SJSA1 (cell line): ENCODE measurements around the gene PDCD2L. TPM values are rescaled to one million over a fixed set of nuclear protein-coding genes. Genes with fewer than 3 reads are reported as not detected.
"Not testable (repeated sequence)": the region's sequence is repeated elsewhere in the genome, so short reads cannot be mapped to it uniquely, and the experiment has no call there.

Source experiments
- DNase-seq, 2 experiments: peaks; one replicate each; pipeline ENCODE4 v3.0.0-alpha.2; 2015 to 2020; ENCODE audit warnings: low spot score in 2 of 2, low read depth in 1 of 2
- H3K27ac ChIP-seq: fragments of 250-450 bp; sonication (Bioruptor Pico); 2 replicates; pipeline ENCODE4 v1.5.1; 2020; ENCODE audit warnings: mild to moderate bottlenecking, moderate library complexity
- H3K27me3 ChIP-seq: fragments of 250-450 bp; sonication (Bioruptor Pico); replicated peaks from 2 replicates; pipeline ENCODE4 v1.5.1; 2020; ENCODE audit warnings: mild to moderate bottlenecking, moderate library complexity
- H3K36me3 ChIP-seq: fragments of 250-450 bp; sonication (Bioruptor Pico); 2 replicates; pipeline ENCODE4 v1.5.1; 2020; ENCODE audit warnings: mild to moderate bottlenecking
- H3K4me1 ChIP-seq: fragments of 250-450 bp; sonication (Bioruptor Pico); replicated peaks from 2 replicates; pipeline ENCODE4 v1.6.1; 2021; ENCODE audit warnings: mild to moderate bottlenecking
- H3K4me3 ChIP-seq: fragments of 250-450 bp; sonication (Bioruptor Pico); 2 replicates; pipeline ENCODE4 v1.5.1; 2020; ENCODE audit warnings: mild to moderate bottlenecking
- H3K9me3 ChIP-seq: fragments of 250-450 bp; sonication (Bioruptor Pico); replicated peaks from 2 replicates; pipeline ENCODE4 v1.5.1; 2020; ENCODE audit warnings: mild to moderate bottlenecking
- total RNA-seq: library from RNA; depleted of rRNA; stranded (reverse); fragments of >200 nt; shearing (Covaris generic); gene quantifications from 2 replicates; pipeline ENCODE4 v1.2.3, GENCODE V29; 2014

Gene PDCD2L
- total RNA-seq, 1 experiment from 2014 or later: 19.9 TPM

DNA sequence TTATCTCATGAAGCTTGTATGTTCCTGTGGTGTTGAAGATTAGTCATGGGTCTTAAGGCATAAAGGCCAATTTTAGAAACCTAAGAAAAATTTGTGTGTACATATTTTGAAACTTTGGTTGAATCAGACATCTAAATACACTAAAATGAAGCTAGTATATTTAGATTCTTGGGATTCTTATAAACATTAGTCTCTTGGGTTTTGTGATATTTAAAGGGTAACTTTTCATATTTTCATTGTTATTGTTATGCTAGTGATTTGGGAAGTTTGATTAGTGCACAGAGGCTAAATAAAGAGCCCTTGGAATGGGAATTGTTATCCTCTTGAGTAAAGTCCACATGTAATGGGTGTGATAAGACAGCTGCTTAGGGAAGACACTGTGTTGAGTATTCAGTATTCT, 48.5 kb downstream of the PDCD2L start:
- no peak overlapping the region for H3K27ac ChIP-seq
- no peak for DNase-seq

DNA sequence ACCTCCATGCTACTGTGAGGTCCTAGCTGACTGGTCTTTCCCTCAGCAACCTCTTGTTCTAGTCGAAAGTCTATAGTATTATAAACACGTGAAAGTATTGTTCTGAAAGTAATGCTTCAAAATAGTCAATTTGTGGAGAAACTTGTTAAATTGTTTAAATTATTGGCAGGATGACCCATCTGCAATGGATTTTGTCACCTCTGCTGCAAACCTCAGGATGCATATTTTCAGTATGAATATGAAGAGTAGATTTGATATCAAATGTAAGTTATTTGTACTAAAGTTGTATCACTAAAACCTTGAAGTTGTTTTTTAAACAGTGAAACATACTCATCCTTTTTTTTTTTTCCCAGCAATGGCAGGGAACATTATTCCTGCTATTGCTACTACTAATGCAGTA, 49.9 kb downstream of the PDCD2L start:
- Histone ChIP-seq H3K27me3 (no peaks in the 10 kb centered on the region), H3K9me3 (no peaks in the 10 kb centered on the region), H3K4me3 (no peak overlapping the region), H3K4me1 (peaks cover 7% of the 10 kb centered on the region; the same call in 1 of the 2 replicates), H3K36me3 (peaks cover 87% of the 10 kb centered on the region), H3K27ac (no peak overlapping the region)
- DNase-seq: no peak

More for the DNA sequence above, 48.5 kb downstream of the PDCD2L start:
- Histone ChIP-seq H3K4me3 (no peak overlapping the region), H3K27me3 (no peaks in the 10 kb centered on the region), H3K9me3 (no peaks in the 10 kb centered on the region), H3K4me1 (peaks cover 7% of the 10 kb centered on the region; the same call in 1 of the 2 replicates), H3K36me3 (peaks cover 87% of the 10 kb centered on the region)

DNA sequence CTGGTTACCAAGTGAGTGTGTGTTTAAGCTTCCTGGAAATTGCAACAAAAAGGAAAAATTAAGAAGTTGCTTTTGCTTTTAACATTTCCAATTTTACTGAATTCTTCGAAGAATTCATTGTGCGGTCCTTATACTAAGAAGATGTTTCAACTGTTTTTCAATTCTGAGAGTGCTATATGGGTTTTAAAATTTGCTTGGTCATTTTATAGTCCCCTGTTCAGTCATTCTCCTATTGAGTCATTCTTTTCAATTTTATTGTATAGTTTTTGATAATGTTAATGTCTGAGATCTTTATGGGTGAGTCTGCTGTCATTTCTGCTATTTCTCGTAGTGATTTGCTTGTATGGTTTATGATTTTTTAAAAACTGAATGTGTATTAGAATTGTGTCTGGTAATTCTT, 50.5 kb downstream of the PDCD2L start:
- no peak overlapping the region for H3K4me3 ChIP-seq
- DNase-seq: no peak

GRCh38 chr19:34455783-34456480, 51.7 kb downstream of the PDCD2L start:
- H3K4me3 ChIP-seq, H3K27me3 ChIP-seq, H3K4me1 ChIP-seq, H3K9me3 ChIP-seq, DNase-seq, H3K27ac ChIP-seq: not testable (repeated sequence)
- peaks cover 89% of the 10 kb centered on the region for H3K36me3 ChIP-seq

More for the DNA sequence above, 50.5 kb downstream of the PDCD2L start:
- peaks cover 87% of the 10 kb centered on the region for H3K36me3 ChIP-seq
- H3K9me3 ChIP-seq: no peaks in the 10 kb centered on the region
- H3K4me1 ChIP-seq: peaks cover 7% of the 10 kb centered on the region; the same call in 1 of the 2 replicates
- no peaks in the 10 kb centered on the region for H3K27me3 ChIP-seq
- H3K27ac ChIP-seq: no peak overlapping the region

- H3K9me3 ChIP-seq: no peaks in the 10 kb centered on the region
- no peak overlapping the region for H3K4me3 ChIP-seq
- no peaks in the 10 kb centered on the region for H3K27me3 ChIP-seq
- peaks cover 9% of the 10 kb centered on the region; the same call in 1 of the 2 replicates for H3K4me1 ChIP-seq
- no peak for DNase-seq
- H3K27ac ChIP-seq: no peak overlapping the region
- H3K36me3 ChIP-seq: peaks cover 90% of the 10 kb centered on the region
These were observed 53.2 kb downstream of the PDCD2L start for GRCh38 chr19:34457446-34457845.

GRCh38 chr19:34458677-34459076, 54.5 kb downstream of the PDCD2L start:
- no peak overlapping the region for H3K27ac ChIP-seq

GRCh38 chr19:34459614-34460013, 55.4 kb downstream of the PDCD2L start:
- DNase-seq: no peak
- Histone ChIP-seq H3K4me3 (no peak overlapping the region), H3K27ac (no peak overlapping the region), H3K4me1 (0 out of 2 replicates have a peak, but pooled peaks cover 2% of the 10 kb centered on the region), H3K9me3 (no peaks in the 10 kb centered on the region), H3K36me3 (peaks cover 89% of the 10 kb centered on the region), H3K27me3 (no peaks in the 10 kb centered on the region)

More at GRCh38 chr19:34458677-34459076, 54.5 kb downstream of the PDCD2L start:
- Histone ChIP-seq H3K36me3 (peaks cover 90% of the 10 kb centered on the region), H3K27me3 (no peaks in the 10 kb centered on the region), H3K9me3 (no peaks in the 10 kb centered on the region), H3K4me3 (no peak overlapping the region), H3K4me1 (peaks cover 7% of the 10 kb centered on the region; the same call in 1 of the 2 replicates)
- DNase-seq: no peak

DNA sequence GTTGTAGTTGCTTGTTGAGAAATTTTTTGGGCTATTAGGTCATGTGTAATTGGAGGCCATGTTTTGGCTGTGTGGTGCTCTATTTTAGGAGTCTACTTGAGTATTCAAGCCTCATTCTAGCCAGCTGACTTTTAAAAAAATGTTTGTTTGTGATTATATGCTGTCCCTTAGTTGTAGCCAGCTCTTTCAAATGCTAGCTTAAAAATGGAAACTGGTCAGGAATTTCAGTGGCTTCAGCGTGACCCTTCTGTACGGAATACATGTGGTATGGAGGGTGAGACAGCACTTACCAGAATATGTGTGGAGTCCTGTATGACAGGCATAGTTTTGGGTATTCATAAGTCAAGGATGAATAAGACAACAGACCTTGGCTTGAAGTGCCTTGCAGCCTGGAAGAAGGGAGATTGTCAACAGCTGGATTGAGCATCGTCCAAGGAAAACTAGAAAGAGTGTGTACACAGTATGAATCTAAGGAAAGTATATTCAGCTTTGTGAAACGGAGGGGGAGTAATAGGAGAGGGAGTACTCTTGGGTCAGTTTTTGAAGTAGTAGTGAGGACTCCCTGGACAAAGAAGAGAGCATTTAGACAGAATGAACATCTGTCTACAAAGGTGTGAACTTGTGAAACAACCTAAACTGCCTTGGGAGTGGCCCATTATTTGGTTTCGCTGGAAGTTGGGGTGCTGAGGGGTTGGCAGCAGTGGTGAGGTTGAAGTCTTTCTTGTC, 57.3 kb downstream of the PDCD2L start:
- Histone ChIP-seq H3K36me3 (peaks cover 92% of the 10 kb centered on the region), H3K27ac (no peak overlapping the region), H3K9me3 (no peaks in the 10 kb centered on the region), H3K4me3 (no peak overlapping the region), H3K27me3 (no peaks in the 10 kb centered on the region), H3K4me1 (0 out of 2 replicates have a peak, but pooled peaks cover 2% of the 10 kb centered on the region)
- no peak for DNase-seq

GRCh38 chr19:34464785-34465184, 60.6 kb downstream of the PDCD2L start:
- H3K4me3 ChIP-seq, H3K27me3 ChIP-seq, DNase-seq, H3K4me1 ChIP-seq, H3K27ac ChIP-seq, H3K9me3 ChIP-seq: not testable (repeated sequence)
- peaks cover 95% of the 10 kb centered on the region for H3K36me3 ChIP-seq

DNA sequence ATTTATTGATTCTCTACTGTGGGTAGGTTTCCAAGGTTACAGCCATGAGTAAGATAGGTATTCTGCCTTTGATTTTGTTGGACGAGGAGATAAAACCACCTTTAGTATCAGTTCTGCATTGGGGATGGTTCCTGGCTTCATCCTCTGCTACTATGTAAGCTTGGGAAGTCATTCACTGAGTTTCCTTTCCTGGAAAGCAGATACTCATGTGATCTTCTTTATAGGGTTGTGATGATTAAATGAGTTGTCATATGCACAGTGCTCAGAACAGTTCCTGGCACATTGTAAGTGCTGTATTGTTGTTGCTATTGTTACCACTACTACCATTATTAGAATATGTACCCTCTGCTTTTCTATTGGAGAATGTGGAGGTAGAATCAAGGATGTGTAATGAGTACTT, 64.2 kb downstream of the PDCD2L start:
- Histone ChIP-seq H3K27ac (no peak overlapping the region), H3K36me3 (peaks cover 95% of the 10 kb centered on the region), H3K9me3 (no peaks in the 10 kb centered on the region), H3K4me1 (no peaks in the 10 kb centered on the region), H3K27me3 (no peaks in the 10 kb centered on the region; the same call in 1 of the 2 replicates), H3K4me3 (no peak overlapping the region)
- no peak for DNase-seq

- DNase-seq, H3K27me3 ChIP-seq, H3K27ac ChIP-seq, H3K4me3 ChIP-seq, H3K9me3 ChIP-seq, H3K4me1 ChIP-seq: not testable (repeated sequence)
- H3K36me3 ChIP-seq: peaks cover 95% of the 10 kb centered on the region
These were observed 64.8 kb downstream of the PDCD2L start for GRCh38 chr19:34469026-34469425.

DNA sequence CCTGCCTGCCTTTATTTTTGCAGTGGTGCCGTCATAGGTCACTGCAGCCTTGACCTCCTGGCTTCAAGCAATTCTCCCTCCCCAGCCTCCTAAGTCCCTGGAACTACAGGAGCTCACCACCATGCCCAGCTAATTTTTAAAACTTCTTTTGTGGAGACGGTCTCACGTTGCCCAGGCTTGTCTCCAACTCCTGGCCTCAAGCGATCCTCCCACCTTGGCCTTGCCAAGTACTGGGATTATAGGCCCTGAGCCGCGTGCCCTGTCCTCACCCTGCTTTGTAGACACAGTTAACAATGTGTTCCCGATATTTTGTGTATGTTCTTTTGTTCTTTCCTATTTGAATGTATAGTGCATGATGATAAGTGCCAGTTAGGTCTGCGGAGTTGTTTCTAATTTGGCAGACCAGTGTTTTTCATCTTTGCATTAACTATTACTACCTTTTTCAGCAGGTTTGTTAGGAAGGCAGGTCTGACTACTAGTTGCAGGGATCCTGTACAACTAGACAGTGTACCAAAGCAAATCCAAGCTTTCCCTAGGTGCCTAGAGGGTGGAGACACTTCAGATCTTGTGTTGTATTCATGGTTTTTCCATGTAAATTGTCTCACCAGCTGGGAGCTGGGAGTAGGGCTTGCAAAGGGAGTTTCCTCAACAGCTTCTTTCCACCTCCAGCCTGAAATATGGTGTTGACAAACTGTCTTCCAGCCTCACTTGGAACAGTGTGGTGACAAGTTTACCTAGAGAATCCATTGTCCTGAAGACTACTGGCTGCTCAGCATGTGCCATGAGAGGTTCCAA, 67.9 kb downstream of the PDCD2L start:
- no peak overlapping the region for H3K27ac ChIP-seq
- DNase-seq: no peak
- peaks cover 72% of the 10 kb centered on the region for H3K36me3 ChIP-seq
- no peak overlapping the region for H3K4me3 ChIP-seq
- no peaks in the 10 kb centered on the region; the same call in 1 of the 2 replicates for H3K27me3 ChIP-seq
- peaks cover 25% of the 10 kb centered on the region for H3K4me1 ChIP-seq
- H3K9me3 ChIP-seq: no peaks in the 10 kb centered on the region

- Histone ChIP-seq H3K4me3 (no peak overlapping the region), H3K9me3 (no peaks in the 10 kb centered on the region), H3K27ac (peak overlapping the region; percentile 16; the same call in 1 of the 2 replicates), H3K4me1 (peaks cover 25% of the 10 kb centered on the region), H3K36me3 (peaks cover 52% of the 10 kb centered on the region), H3K27me3 (no peaks in the 10 kb centered on the region)
- DNase-seq: no peak
These were observed 70.2 kb downstream of the PDCD2L start for GRCh38 chr19:34474233-34474989.
